Measurements from ENCODE around the gene TMEM234. TPM values are rescaled to one million over a fixed set of nuclear protein-coding genes. Genes with fewer than 3 reads are reported as not detected.
A peak's percentile ranks its signal among the peaks of the same experiment; 100 is the strongest.

The TMEM234 gene
- polyA plus RNA-seq, 4 donors, result 20.2 to 32.3 (median 27.1) TPM

DNA sequence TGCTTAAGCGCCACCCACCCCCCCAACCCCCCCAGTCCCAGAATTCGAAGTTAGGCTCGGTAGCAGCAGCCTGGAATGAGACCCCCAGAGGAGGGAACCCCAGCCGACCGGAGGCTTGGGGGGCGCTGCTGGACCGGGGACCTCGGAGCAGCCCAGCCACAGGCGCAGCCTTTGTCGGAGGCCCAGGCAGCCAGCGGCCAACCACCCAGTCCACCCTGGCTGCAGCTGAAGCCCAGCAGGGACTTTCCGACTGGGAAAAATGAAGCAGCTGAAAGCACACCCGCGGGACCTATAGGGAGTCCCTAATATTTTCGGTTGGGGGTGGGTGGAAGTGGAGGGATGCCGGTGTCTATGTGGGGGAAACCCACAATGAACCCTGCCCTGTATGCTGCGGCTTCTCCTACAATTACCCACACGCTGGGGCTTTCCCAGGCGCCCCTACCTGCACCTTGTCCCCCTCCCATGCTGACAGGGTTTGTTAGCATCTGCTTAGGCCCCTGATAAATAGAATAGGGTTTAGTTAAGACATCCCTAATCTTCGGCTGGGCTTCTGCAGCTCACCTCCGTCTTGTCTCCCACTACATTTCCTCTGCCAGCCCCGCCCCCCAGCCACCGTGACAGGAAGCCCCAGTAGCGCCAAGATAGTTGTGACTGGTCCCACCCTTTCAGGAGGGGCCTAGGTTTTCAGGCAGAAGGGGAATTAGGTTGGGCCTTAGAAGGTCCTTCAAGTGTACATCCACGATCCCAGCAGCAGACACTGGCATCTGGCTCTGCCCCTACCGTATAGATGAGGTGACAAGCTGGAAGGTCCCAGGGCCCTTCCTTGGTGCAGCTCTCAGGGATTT, 20.9 kb downstream of the TMEM234 start:
- DNase-seq (ENCODE audit: low read depth in 4 of 4, low spot score in 2 of 4), result peak in 1 of 4 donors; percentile 50

DNA sequence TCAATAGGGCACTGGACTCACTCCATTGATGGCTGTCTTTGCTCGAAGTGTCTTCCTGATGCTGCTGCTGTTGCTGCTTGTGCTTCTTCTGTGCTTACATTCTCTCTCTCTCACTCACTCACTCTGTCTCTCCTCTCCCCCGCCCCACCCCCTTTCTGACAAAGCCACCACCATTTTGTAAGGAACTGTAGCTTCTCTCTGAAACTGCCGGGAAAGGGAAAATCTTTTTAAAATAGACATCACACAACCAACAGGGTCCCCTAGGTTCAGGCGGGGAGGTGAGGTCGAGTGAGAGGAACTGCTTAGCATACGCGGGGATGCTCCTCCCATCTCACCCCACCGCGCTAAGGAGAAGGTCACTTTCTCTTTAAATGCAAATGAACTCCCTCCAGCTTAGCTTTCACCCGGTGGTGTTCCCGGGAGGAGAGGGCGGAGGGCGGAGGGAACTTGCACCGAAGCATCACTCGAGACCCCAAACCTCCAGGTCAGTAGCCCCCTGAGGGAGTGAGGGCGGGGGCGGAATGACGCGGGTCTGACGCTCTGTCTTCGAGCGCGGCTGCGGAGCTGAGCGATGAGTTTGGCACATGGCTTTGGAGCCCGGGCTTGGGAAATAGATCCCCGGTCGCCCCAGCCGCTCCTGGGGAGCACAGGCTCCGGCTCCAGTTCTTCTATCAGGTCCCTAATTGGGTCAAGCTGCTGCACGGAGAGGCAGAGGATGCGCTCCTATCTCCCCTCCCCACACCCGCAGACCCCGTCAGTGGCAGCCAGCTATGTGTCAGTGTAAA, 21.7 kb downstream of the TMEM234 start, which contains the start of gene CCDC28B:
TSS of gene CCDC28B (plus strand) at position 370 of the 785 bp plus-strand sequence. CDS start 1,341 bp downstream, outside the sequence.
- DNase-seq (ENCODE audit: low read depth in 4 of 4, low spot score in 2 of 4), result peak in 1 of 4 donors; percentile 58

DNA sequence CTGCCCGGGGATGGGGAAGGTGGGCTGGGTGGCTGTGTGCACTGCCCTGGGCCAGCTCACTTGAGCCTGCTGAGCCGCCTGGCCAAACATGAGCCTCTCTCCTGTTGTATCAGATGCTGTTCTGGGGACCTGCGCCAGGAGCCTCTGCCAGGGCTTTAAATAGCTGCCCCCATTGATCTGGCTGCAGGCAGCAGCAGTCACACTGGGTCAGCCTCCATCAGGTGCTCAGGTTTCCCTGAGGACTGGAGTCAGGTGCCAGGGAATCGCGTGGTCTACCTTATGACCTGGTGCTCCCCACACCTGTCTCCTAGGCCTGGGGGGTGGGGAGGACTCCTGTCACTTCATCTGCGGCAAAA, 22.5 kb downstream of the TMEM234 start:
- DNase-seq (ENCODE audit: low read depth in 4 of 4, low spot score in 2 of 4), result no peak

DNA sequence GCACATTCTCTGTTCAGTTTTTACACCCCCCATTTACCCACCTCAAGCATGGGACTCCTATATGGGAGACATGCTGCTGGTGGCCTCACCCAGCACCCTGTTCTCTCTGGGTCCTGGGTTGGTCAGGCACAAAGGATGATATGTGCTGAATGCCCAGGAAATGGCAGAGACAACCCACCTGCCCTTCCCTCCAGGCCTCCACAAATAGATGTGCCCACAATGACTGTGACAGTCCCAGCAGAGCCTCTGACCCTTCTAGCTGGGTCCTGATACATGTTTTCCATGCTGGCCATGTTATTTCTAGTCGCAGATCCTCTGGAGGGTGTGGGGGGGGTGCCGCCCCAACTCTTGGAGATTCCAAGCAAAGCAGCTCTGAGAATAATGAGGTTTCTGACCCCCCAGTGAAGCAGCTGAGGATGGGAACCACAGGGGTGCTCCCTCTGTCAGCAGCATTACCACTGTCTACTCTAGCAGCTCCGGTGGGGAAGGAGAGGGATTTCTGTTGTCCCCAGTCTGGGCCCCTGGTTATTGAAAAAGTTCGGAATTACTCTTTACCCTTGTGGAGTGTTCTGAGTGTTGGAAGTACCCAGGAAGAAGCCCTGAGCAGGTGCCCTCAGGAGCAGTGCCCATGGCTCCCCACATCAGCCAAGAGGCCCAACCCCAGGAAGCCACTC, 23.0 kb downstream of the TMEM234 start:
- DNase-seq (ENCODE audit: low read depth in 4 of 4, low spot score in 2 of 4), result no peak

DNA sequence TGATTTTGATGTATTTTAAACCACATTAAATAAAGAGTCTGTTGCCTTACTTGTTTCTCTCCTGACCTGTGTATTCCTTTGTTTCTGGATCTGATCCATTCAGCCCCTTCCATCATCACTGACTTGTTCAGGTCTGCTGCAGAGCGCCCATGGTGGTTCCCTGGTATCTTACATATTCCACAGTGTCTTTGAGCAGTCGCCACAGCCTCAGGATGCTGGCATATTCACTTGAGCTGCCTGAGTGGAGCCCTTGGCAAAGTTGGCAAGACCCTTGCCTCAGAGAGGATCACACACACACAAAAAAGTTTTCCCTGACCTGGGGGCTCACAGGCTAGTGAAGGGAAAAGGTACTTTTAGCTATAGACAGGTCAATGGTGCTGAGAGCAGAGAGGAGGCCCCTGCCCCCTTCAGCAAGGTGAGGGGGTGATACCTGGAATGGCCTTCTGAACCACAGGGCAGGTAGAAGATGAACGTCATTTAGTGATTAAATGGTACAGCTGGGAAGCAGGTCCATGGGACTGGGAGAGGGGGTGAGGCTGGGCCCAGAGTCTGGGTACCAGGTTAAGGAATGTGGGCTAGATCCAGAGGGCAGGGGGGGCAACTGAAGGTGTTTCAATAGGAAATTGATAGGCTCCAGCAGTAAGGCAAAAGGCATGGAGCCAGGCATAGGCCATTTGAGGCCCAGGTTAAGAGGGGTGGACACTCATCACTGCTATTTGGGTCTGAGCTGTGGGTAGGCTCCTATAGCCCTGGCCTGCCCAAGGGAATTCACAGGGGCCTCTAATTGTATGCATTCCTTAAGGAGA, 23.7 kb downstream of the TMEM234 start:
- DNase-seq (ENCODE audit: low read depth in 4 of 4, low spot score in 2 of 4), result no peak

DNA sequence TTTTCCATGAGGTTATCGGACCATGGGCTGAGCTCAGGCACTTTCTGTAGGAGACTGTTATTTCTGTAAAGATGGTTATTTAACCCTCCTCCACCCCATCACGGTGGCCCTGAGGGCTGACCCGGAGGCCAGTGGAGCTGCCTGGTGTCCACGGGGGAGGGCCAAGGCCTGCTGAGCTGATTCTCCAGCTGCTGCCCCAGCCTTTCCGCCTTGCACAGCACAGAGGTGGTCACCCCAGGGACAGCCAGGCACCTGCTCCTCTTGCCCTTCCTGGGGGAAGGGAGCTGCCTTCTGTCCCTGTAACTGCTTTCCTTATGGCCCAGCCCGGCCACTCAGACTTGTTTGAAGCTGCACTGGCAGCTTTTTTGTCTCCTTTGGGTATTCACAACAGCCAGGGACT, 24.3 kb downstream of the TMEM234 start:
- no peak for DNase-seq (ENCODE audit: low read depth in 4 of 4, low spot score in 2 of 4)

DNA sequence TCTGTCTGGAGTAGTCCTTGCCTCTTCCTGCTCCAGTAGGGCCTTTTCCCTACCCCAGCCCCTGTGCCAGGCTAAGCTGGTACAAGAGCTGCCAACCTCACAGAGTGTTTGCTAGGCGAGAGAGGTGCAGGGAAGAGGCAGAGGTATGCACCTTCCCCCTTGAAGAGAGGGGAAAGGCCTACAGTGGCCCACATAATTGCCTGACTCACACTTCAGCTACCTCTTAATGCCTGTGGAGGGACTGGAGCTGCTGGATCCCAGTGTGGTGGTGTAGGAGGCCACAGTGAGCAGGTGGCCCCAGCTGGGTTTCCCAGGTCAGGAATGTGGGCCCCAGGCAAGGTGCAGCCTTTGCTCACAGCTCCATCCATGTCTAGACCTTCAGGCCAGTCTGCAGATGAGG, 25.1 kb downstream of the TMEM234 start:
- no peak for DNase-seq (ENCODE audit: low read depth in 4 of 4, low spot score in 2 of 4)

DNA sequence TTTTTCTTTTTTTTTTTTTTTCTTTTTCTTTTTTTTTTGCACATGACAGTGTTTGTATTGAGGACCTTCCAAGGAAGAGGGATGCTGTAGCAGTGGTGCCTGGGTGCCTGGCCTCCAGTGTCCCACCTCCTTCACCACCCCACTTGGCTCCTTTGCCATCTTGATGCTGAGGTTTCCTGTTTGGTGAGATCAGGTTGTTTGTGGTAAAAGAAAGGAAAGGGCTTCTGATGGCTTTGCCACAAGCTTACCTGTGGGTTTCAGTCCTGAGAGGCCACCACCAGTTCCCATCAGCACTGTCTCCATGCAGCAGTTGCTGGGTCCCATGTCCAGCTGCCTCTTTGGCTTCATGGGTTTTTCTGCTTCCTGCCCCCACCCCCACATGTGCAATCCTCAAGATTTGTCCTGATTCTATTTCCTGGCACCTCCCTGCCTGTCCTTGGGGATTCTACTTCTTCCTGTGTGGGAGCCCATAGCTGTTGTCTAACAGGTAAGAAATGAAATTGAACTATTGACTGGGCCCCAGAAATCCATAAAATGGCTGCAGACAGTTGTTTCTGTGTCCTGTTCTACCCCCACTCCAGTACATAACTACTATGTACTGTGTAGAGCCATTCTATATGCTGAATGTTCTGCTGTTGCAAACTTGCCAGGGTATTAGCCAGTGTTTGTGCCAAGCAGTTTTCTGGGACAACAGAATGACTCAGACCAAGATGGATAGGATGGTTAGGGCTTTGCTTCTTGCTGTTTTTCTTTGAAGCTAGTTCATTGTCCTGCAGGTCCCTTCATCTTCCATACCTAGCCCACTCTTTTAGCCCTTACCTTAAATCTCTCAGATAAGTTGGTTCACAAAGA, 26.0 kb downstream of the TMEM234 start:
- DNase-seq (ENCODE audit: low read depth in 4 of 4, low spot score in 2 of 4), result no peak

DNA sequence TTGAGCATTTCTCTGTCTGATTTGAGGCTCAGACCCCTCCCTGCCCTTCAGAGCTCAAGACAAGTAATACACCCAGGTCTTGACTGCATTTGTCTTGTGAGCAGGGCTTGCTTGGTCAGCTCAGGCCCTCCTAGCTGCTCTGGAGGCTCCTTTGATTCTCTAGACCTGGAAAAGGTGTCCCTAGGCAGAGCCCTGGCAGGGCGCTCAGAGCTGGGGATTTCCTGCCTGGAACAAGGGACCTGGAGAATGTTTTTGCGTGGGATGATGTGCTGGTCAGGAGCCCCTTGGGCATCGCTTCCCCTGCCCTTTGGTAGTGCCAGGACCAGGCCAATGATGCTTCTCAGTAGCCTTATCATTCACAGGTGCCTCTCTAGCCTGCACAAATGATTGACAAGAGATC, 26.6 kb downstream of the TMEM234 start:
- DNase-seq (ENCODE audit: low read depth in 4 of 4, low spot score in 2 of 4), result no peak

DNA sequence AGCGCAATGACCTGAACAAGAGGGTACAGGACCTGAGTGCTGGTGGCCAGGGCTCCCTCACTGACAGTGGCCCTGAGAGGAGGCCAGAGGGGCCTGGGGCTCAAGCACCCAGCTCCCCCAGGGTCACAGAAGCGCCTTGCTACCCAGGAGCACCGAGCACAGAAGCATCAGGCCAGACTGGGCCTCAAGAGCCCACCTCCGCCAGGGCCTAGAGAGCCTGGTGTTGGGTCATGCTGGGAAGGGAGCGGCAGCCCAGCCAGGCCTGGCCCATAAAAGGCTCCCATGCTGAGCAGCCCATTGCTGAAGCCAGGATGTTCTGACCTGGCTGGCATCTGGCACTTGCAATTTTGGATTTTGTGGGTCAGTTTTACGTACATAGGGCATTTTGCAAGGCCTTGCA, 27.2 kb downstream of the TMEM234 start:
- no peak for DNase-seq (ENCODE audit: low read depth in 4 of 4, low spot score in 2 of 4)

DNA sequence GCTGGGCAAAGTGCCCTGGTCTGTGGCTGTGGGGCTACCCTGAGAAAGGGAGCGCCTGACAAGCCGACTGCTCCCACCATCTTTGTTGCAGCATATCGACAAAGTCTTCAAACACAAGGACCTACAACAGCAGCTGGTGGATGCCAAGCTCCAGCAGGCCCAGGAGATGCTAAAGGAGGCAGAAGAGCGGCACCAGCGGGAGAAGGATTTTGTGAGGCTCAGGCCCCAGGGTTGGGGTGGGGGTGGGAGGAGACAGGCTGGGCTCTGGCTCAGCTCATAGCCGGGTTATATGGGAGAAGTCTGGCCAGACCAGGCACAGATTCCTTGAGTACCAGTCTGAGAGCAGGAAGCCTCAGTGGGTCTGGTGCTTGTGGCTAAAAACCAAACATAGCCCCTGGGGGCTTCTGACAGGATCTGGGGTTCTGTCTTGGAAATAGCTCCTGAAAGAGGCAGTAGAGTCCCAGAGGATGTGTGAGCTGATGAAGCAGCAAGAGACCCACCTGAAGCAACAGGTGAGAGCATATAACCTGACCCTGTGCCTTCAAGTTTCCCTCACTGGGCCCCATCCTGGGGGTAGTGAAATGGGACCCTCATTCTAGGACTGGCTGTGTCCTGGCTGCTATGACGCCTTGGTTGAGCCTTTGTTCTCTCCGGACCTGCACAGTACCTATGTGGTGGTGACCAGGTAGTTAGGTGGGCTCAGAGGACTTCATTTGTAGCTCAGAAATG, 29.8 kb downstream of the TMEM234 start:
- no peak for DNase-seq (ENCODE audit: low read depth in 4 of 4, low spot score in 2 of 4)

DNA sequence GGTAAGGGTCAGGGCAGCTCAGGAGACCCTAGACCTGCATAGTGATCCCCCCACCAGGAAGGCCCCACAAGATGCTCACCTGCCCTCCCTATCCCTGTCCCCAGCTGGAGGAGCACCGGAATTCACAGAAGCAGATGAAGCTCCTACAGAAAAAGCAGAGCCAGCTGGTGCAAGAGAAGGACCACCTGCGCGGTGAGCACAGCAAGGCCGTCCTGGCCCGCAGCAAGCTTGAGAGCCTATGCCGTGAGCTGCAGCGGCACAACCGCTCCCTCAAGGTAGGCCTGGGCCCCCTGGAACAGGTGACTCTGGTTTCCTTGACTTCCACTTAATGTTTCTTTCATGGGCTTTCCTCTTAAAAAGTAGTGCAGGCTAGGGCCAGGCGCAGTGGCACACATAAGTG, 34.3 kb downstream of the TMEM234 start:
- no peak for DNase-seq (ENCODE audit: low read depth in 4 of 4, low spot score in 2 of 4)

DNA sequence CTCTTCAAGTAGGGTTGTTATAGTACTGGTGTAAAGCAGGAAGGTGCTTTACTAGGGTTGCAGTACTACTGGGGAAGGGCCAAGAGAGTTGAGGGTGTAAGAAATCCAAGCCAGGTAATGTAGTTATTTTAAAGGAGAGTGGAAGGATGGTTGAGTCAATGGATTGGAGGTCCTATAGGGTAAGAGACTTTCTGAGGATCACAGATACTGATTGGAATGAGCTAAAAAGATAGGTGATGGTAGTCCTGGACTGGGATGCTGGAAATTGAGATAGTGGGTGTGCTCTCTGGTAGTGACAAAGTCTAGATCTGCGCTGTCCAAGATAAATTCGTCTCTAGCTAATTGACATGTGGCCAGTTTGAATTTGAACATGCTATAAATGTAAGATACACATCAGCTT, 35.7 kb downstream of the TMEM234 start:
- no peak for DNase-seq (ENCODE audit: low read depth in 4 of 4, low spot score in 2 of 4)

DNA sequence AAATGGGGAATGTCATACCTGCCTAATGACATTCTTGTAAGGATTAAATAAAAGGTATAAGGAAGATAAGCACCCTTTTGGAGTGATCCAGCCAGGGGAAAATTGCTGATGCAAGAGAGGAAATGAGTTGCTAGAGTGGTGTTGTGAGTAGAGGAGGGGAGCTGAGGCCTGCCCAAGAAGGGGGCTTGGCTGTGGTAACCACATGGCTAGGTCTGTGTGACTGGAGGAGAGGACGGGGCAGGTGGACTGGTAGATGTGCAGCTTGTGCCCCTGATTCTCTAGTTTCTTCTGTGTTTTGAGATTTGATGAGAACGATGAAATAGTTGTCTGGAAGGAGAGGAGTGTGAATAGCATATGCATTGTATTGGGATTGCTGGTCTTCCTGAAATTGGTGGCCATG, 36.1 kb downstream of the TMEM234 start:
- DNase-seq (ENCODE audit: low read depth in 4 of 4, low spot score in 2 of 4), result no peak

DNA sequence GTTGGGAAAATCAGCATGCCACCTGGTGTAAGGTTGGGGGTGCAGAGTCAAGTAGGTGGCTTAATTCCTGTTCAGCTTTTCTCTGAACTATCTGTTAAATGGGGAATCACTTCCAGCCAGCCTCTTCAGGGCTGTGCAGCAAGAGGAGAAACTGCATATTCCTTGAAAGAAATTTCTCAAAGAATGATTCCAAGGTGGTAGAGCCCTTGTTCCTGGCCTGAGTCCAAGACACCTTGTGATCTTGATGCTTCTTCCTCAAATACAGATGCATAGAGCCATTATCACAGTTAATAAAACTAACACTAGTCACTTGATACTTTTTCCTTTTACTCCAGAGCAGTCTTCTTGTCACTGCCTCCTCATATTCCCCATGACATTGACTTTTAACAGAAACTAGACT, 37.5 kb downstream of the TMEM234 start:
- no peak for DNase-seq (ENCODE audit: low read depth in 4 of 4, low spot score in 2 of 4)

DNA sequence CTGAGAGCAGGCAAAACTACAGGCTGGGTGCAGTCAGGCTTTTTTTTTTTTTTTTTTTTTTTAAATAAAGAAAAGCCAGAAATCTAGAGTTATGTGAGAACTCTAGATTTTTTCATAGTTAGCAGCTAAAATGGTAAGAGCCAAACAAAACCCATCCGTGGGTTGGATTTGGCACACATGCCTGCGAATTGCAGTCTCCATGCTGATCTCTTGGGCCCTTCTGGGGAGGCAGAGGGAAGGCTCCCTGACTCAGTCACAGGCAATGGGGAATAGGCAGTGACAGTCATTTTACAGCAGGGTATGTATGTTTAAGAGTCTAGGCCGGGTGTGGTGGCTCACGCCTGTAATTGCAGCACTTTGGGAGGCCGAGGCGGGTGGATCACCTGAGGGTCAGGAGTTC, 40.1 kb downstream of the TMEM234 start:
- no peak for DNase-seq (ENCODE audit: low read depth in 4 of 4, low spot score in 2 of 4)

DNA sequence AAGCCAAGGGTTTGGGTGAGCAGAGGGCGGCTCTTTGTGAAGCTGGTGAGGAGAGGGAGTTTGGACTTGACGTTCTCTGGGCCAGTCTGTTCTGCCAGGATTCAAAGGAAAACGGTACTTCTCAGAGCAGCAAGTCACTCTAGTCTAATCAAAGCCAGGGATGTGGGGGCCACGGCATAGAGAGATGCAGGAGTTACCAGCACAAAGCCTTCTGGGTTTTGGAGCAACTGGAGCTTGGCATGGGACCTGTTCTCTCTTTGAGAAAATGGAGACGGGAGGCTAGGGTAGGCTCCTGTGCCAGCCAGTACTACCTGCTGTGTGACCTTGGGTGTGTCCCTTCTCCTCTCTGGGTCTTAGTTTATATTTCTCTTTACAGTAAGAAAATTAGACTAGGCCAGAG, 40.6 kb downstream of the TMEM234 start:
- no peak for DNase-seq (ENCODE audit: low read depth in 4 of 4, low spot score in 2 of 4)

DNA sequence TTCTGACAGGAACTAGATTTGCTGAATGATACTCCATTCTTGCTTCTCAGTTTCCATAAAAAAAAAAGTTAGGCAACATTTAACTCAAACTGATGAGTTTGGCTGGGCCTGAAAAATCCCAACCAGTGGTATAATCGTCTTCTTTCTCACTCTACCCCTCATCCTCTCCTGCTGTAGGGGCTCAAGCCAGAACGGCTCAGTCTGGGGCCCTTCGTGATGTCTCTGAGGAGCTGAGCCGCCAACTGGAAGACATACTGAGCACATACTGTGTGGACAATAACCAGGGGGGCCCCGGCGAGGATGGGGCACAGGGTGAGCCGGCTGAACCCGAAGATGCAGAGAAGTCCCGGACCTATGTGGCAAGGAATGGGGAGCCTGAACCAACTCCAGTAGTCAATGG, 41.1 kb downstream of the TMEM234 start:
- no peak for DNase-seq (ENCODE audit: low read depth in 4 of 4, low spot score in 2 of 4)
